Neural cell (in vitro differentiated cells): ENCODE measurements around the gene MST1. TPM values are rescaled to one million over a fixed set of nuclear protein-coding genes. Genes with fewer than 3 reads are reported as not detected.

Experiments
- H2AFZ ChIP-seq: fragments of 200-600, 300-800 bp; sonication (generic), shearing (Covaris generic); 2 replicates; pipeline ENCODE4 v1.6.0; 2014; ENCODE audit warnings: low read depth, mild to moderate bottlenecking, antibody characterized with exemption, low read length, moderate library complexity
- H3F3A ChIP-seq: fragments of 200-600 bp; shearing (Covaris generic); 2 replicates; pipeline ENCODE4 v1.6.1; 2016; ENCODE audit warnings: mild to moderate bottlenecking, moderate library complexity, mixed read lengths, antibody characterized with exemption, low read length; ENCODE audit not compliant: insufficient read depth, poor library complexity, severe bottlenecking
- H3K27ac ChIP-seq: fragments of 200-600, 300-800 bp; sonication (generic), shearing (Covaris generic); 2 replicates; pipeline ENCODE4 v1.5.1; 2014; ENCODE audit warnings: mild to moderate bottlenecking, low read length, moderate library complexity
- H3K27me3 ChIP-seq: fragments of 300-800, 200-600 bp; sonication (generic), shearing (Covaris generic); 2 replicates; pipeline ENCODE4 v1.6.0; 2014; ENCODE audit warnings: mild to moderate bottlenecking, low read depth, low read length, moderate library complexity; ENCODE audit not compliant: insufficient read depth
- H3K36me3 ChIP-seq: fragments of 300-800, 200-600 bp; sonication (generic), shearing (Covaris generic); 2 replicates; pipeline ENCODE4 v1.5.1; 2014; ENCODE audit warnings: mild to moderate bottlenecking, antibody characterized with exemption, low read length, moderate library complexity; ENCODE audit not compliant: insufficient read depth
- H3K4me2 ChIP-seq: fragments of 300-800, 200-600 bp; sonication (generic), shearing (Covaris generic); 2 replicates; pipeline ENCODE4 v1.6.0; 2014; ENCODE audit warnings: mild to moderate bottlenecking, low read length
- H3K4me3 ChIP-seq: fragments of 300-800, 200-600 bp; sonication (generic), shearing (Covaris generic); 2 replicates; pipeline ENCODE4 v1.5.1; 2014; ENCODE audit warnings: mild to moderate bottlenecking, low read length, moderate library complexity
- H3K79me2 ChIP-seq: fragments of 200-600 bp; shearing (Covaris generic); replicated peaks from 2 replicates; pipeline ENCODE4 v1.6.0; 2014; ENCODE audit warnings: mild to moderate bottlenecking, low read length, moderate library complexity; ENCODE audit not compliant: insufficient read depth
- H3K9ac ChIP-seq: fragments of 300-800, 200-600 bp; sonication (generic), shearing (Covaris generic); 2 replicates; pipeline ENCODE4 v1.6.1; 2016; ENCODE audit warnings: mild to moderate bottlenecking, low read length, mixed read lengths
- H3K9me2 ChIP-seq: fragments of 200-600 bp; shearing (Covaris generic); 2 replicates; pipeline ENCODE4 v1.6.1; 2016; ENCODE audit warnings: mild to moderate bottlenecking, low read length, mixed read lengths; ENCODE audit not compliant: insufficient read depth
- H3K9me3 ChIP-seq: fragments of 200-600, 300-800 bp; sonication (generic), shearing (Covaris generic); 2 replicates; pipeline ENCODE4 v1.6.1; 2016; ENCODE audit warnings: mild to moderate bottlenecking, mixed run types, low read length, moderate library complexity, mixed read lengths
- H4K20me1 ChIP-seq: fragments of 200-600 bp; shearing (Covaris generic); 2 replicates; pipeline ENCODE4 v1.6.1; 2016; ENCODE audit warnings: mild to moderate bottlenecking, mixed run types; ENCODE audit not compliant: insufficient read depth
- EP300 ChIP-seq: fragments of 450-650 bp; conservative IDR thresholded peaks from 2 replicates; pipeline ENCODE4 v1.6.1; 2014; ENCODE audit warnings: antibody characterized with exemption, mild to moderate bottlenecking, moderate library complexity; ENCODE audit not compliant: poor library complexity, severe bottlenecking
- EZH2 ChIP-seq: fragments of 200-600, 300-800 bp; shearing (Covaris generic), sonication (generic); IDR thresholded peaks from 2 replicates; pipeline ENCODE4 v1.6.1; 2014; ENCODE audit warnings: antibody characterized with exemption, low read length, borderline replicate concordance, mild to moderate bottlenecking; ENCODE audit not compliant: insufficient read depth, poor library complexity, severe bottlenecking
- MXI1 ChIP-seq: fragments of 450-650 bp; conservative IDR thresholded peaks from 2 replicates; pipeline ENCODE4 v1.6.1; 2014; ENCODE audit warnings: antibody characterized with exemption, mild to moderate bottlenecking; ENCODE audit not compliant: poor library complexity, severe bottlenecking
- POLR2AphosphoS5 ChIP-seq: IDR thresholded peaks from 2 replicates; pipeline ENCODE4 v1.6.1; 2012
- RAD21 ChIP-seq: fragments of 450-650 bp; conservative IDR thresholded peaks from 2 replicates; pipeline ENCODE4 v1.6.1; 2014; ENCODE audit warnings: antibody characterized with exemption, mild to moderate bottlenecking, moderate library complexity
- REST ChIP-seq: IDR thresholded peaks from 2 replicates; pipeline ENCODE4 v1.6.1; 2012; ENCODE audit warnings: borderline replicate concordance
- SMC3 ChIP-seq: fragments of 450-650 bp; conservative IDR thresholded peaks from 2 replicates; pipeline ENCODE4 v1.6.1; 2014; ENCODE audit warnings: antibody characterized with exemption, mild to moderate bottlenecking, moderate library complexity; ENCODE audit not compliant: poor library complexity
- TAF1 ChIP-seq: IDR thresholded peaks from 2 replicates; pipeline ENCODE4 v1.6.1; 2012; ENCODE audit warnings: low read depth
- polyA plus RNA-seq: library from polyadenylated mRNA; depleted of rRNA; stranded (reverse); fragments of >200 nt; gene quantifications from 2 replicates; pipeline ENCODE4 v1.2.3, GENCODE V29; 2014
- TF ChIP-seq, protein P1 (sequence below): fragments of 450-650 bp; IDR thresholded peaks from 2 replicates; pipeline ENCODE4 v1.5.1; 2014; ENCODE audit warnings: antibody characterized with exemption, mild to moderate bottlenecking, moderate library complexity; ENCODE audit not compliant: poor library complexity, severe bottlenecking

MST1 gene
- polyA plus RNA-seq, 1 donor from 2014 or later, result 64.0 TPM

DNA sequence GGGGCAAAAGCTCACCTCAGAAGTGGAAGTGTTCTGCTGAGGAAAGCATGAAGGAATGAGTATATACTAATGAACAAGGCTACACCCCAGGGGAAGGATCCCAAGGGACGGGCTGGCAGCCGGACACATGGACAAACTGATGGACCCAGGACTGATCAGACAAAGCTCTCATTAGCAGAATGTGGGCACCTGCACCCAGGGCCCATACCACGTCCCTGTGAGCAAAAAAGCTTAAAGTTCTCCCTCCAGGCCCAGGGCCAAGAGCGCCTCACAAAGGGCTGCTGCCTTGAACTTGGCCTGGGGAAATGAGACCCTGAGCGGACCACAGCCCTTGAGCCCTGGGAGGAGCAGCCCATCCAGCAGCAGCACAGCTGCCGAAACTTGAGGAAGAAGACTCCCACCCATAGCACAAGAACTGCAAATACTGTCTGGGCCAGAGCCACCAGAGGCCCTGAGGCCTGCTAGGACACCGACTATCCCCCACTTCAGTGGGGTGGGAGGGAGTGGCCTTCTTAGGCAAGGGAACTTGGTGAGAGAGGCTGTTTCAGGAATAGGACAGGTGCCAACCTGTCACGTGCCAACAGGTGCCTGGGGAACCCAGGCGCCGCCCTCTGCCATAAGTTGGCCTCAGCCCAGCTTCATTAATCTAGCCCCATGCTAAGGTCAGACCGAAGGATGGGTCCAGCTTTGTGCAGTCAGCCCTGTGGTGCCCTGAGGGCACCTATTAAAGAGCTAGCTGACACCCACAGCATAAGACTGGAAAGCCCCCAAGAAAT lies 36.8 kb upstream of the MST1 start:
- H3K4me2 ChIP-seq, result no peak overlapping the region
- H3K4me3 ChIP-seq, result no peak overlapping the region
- no peaks in the 10 kb centered on the region for H3K79me2 ChIP-seq
- no peak overlapping the region for H3K9ac ChIP-seq
- H2AFZ ChIP-seq, result no peak overlapping the region
- no peaks in the 10 kb centered on the region for H3K9me3 ChIP-seq
- no peaks in the 10 kb centered on the region for H3K9me2 ChIP-seq
- H4K20me1 ChIP-seq, result no peaks in the 10 kb centered on the region
- H3K36me3 ChIP-seq, result no peaks in the 10 kb centered on the region
- no peaks in the 10 kb centered on the region for H3K27me3 ChIP-seq
- H3F3A ChIP-seq, result no peaks in the 10 kb centered on the region
- TF ChIP-seq EZH2 (no peak), RAD21 (no peak), REST (no peak), TAF1 (no peak), POLR2AphosphoS5 (no peak), EP300 (no peak), SMC3 (no peak), MXI1 (no peak)
- TF ChIP-seq, protein P1, sequence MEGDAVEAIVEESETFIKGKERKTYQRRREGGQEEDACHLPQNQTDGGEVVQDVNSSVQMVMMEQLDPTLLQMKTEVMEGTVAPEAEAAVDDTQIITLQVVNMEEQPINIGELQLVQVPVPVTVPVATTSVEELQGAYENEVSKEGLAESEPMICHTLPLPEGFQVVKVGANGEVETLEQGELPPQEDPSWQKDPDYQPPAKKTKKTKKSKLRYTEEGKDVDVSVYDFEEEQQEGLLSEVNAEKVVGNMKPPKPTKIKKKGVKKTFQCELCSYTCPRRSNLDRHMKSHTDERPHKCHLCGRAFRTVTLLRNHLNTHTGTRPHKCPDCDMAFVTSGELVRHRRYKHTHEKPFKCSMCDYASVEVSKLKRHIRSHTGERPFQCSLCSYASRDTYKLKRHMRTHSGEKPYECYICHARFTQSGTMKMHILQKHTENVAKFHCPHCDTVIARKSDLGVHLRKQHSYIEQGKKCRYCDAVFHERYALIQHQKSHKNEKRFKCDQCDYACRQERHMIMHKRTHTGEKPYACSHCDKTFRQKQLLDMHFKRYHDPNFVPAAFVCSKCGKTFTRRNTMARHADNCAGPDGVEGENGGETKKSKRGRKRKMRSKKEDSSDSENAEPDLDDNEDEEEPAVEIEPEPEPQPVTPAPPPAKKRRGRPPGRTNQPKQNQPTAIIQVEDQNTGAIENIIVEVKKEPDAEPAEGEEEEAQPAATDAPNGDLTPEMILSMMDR, result no peak
- no peak overlapping the region for H3K27ac ChIP-seq

- peak overlapping the region; percentile 84 for H3K4me2 ChIP-seq
- H3K36me3 ChIP-seq, result no peaks in the 10 kb centered on the region
- H4K20me1 ChIP-seq, result no peaks in the 10 kb centered on the region
- H2AFZ ChIP-seq, result no peak overlapping the region
- H3K9ac ChIP-seq, result no peak overlapping the region
- no peaks in the 10 kb centered on the region for H3K9me3 ChIP-seq
- H3K4me3 ChIP-seq, result peak overlapping the region; percentile 99
- no peaks in the 10 kb centered on the region for H3K9me2 ChIP-seq
- H3K79me2 ChIP-seq, result no peaks in the 10 kb centered on the region
- TF ChIP-seq POLR2AphosphoS5, result no peak
- no peak for TF ChIP-seq MXI1
- TF ChIP-seq RAD21, result no peak
- H3K27me3 ChIP-seq, result no peaks in the 10 kb centered on the region
- no peaks in the 10 kb centered on the region for H3F3A ChIP-seq
- H3K27ac ChIP-seq, result peak overlapping the region; percentile 34
These were observed 35.3 kb upstream of the MST1 start for GRCh38 chr3:49724586-49724985.
